IPS-15b (cell line): ENCODE results near the gene GPR146.

Source experiments
- H3K27me3 ChIP-seq: one replicate; pipeline ENCODE4 v1.6.1; 2013; ENCODE audit warnings: low read length; ENCODE audit not compliant: control insufficient read depth, insufficient read depth
- H3K36me3 ChIP-seq: one replicate; pipeline ENCODE4 v1.6.1; 2013; ENCODE audit warnings: low read length; ENCODE audit not compliant: control insufficient read depth, insufficient read depth
- H3K4me1 ChIP-seq: one replicate; pipeline ENCODE4 v1.6.1; 2013; ENCODE audit warnings: mild to moderate bottlenecking, low read length; ENCODE audit not compliant: control insufficient read depth, insufficient read depth
- H3K4me3 ChIP-seq: one replicate; pipeline ENCODE4 v1.5.1; 2013; ENCODE audit warnings: low read depth, low read length
- H3K9ac ChIP-seq: one replicate; pipeline ENCODE4 v1.6.1; 2013; ENCODE audit warnings: low read depth, mild to moderate bottlenecking, low read length
- H3K9me3 ChIP-seq: one replicate; pipeline ENCODE4 v1.6.1; 2013; ENCODE audit warnings: mild to moderate bottlenecking, low read length; ENCODE audit not compliant: control insufficient read depth, insufficient read depth

Gene GPR146

DNA sequence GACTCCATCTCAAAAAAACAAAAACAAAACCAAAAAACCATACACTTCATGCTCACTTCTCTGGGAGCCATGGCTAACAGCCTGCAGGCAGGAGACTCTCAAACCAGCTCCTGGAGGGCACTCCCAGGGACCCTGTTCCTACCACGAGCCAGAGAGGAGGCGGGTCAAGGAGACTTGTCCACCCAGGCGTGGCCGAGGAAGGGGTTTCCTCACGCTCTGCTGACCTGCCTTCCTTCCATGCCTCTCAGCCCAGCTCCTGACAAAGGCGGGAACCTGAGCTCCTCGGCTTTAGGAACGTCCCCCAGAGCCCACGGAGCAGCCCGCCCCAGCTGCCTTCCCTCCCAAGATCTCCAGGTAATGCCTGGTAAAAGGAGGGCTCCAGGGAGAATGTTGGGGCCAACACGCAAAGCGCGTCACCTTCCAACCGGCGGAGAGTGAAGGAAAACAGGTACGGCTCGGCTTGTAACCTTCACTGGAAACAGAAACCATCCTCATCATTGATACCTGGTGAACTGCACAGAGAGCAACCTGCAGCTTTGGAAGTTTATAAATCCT lies 9.5 kb downstream of the GPR146 start:
- H3K4me1 ChIP-seq: no peaks in the 10 kb centered on the region
- no peak overlapping the region for H3K4me3 ChIP-seq
- no peaks in the 10 kb centered on the region for H3K27me3 ChIP-seq
- no peaks in the 10 kb centered on the region for H3K9me3 ChIP-seq
- H3K36me3 ChIP-seq: peaks cover 16% of the 10 kb centered on the region
- no peak overlapping the region for H3K9ac ChIP-seq

DNA sequence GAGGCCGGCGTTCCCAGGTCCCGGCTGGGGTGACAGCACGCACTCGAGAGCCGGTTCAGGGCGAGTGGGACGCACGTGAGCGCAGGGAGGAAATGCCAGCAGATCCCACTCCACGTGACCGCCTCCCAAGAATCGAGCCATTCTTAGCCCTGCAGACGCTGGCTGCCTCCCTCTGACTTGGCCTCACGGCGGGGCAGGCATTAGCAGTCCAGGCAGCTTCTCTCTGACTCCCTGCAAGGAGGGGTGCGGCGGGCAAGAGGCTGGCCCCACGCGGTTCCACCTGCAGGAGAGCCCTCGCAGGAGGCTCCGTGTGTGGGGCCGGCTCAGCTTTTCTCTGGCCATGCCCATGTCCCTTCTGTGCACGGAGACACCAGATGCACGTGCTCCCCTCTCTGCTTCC lies 10.1 kb downstream of the GPR146 start:
- H3K4me3 ChIP-seq: no peak overlapping the region
- no peaks in the 10 kb centered on the region for H3K9me3 ChIP-seq
- H3K27me3 ChIP-seq: no peaks in the 10 kb centered on the region
- no peaks in the 10 kb centered on the region for H3K4me1 ChIP-seq
- H3K9ac ChIP-seq: no peak overlapping the region
- peaks cover 16% of the 10 kb centered on the region for H3K36me3 ChIP-seq

GRCh38 chr7:1054861-1055450 lies 10.6 kb downstream of the GPR146 start:
- Histone ChIP-seq H3K4me1 (no peaks in the 10 kb centered on the region), H3K9ac (no peak overlapping the region), H3K4me3 (no peak overlapping the region), H3K9me3 (no peaks in the 10 kb centered on the region), H3K36me3 (peaks cover 16% of the 10 kb centered on the region), H3K27me3 (no peaks in the 10 kb centered on the region)

DNA sequence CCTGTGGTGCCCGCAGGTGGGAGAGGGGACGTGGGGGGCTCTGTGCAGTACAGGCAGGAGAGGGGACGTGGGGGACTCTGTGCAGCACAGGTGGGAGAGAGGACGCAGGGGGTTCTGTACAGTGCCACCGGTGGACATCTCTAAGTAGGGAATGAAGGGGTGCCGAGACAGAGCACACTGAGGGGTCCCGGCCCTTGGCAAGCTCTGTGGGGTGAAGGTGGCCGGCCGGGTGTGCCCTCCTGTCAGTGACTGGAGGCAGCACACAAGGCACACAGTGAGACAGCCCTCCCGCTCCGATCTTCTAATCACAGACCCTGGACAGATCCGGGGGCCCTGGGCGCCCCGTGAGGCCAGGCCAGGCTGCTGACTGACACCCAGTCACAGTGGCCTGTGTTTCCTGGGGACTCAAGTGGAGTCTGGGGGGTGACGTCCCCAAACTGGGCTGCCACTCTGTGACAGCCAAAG lies 11.2 kb downstream of the GPR146 start:
- Histone ChIP-seq H3K9me3 (no peaks in the 10 kb centered on the region), H3K9ac (no peak overlapping the region), H3K4me3 (no peak overlapping the region), H3K36me3 (peaks cover 16% of the 10 kb centered on the region), H3K27me3 (no peaks in the 10 kb centered on the region), H3K4me1 (peaks cover 3% of the 10 kb centered on the region)

DNA sequence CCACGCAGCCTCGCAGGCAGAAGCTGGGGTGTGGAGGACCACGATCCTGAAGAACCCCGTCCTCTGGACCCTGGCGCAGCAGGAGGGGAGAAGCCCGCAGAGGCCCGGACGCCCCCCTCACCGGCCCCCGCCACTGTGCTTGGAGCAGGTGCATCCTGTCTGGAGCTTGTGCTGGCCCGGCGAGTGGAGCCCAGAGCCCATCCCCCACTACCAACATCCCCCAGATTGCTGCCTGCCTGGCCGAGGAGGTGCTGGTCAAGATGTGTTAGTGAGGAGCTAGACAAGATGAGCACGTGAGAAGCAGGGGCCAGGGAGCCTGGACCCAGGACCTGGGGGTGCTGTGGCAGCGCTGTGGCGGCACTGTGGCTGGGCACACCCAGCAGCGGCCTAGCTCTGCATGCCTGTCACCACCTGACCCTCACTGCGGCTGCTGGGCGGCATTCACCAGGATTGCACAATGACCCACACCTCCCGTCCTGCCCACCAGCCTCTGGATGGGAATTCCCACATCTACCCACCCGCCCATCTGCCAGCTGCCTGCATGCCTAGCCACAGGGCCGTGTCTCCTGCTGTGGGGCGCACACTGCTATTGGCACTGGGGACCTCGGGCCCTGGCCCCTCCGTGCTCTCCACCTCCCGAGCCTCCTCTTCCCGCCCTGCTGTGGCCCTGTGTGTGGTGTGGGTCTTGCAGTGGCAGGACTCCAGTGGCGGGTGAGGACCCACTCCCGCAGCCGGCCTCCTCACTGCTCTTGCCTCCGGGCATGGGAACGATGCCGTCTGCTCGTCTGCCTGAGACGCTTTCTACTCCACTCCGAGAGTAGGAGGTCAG lies 11.8 kb downstream of the GPR146 start:
- no peak overlapping the region for H3K4me3 ChIP-seq
- peaks cover 16% of the 10 kb centered on the region for H3K36me3 ChIP-seq
- H3K27me3 ChIP-seq: no peaks in the 10 kb centered on the region
- H3K9ac ChIP-seq: no peak overlapping the region
- H3K4me1 ChIP-seq: peaks cover 3% of the 10 kb centered on the region
- no peaks in the 10 kb centered on the region for H3K9me3 ChIP-seq

DNA sequence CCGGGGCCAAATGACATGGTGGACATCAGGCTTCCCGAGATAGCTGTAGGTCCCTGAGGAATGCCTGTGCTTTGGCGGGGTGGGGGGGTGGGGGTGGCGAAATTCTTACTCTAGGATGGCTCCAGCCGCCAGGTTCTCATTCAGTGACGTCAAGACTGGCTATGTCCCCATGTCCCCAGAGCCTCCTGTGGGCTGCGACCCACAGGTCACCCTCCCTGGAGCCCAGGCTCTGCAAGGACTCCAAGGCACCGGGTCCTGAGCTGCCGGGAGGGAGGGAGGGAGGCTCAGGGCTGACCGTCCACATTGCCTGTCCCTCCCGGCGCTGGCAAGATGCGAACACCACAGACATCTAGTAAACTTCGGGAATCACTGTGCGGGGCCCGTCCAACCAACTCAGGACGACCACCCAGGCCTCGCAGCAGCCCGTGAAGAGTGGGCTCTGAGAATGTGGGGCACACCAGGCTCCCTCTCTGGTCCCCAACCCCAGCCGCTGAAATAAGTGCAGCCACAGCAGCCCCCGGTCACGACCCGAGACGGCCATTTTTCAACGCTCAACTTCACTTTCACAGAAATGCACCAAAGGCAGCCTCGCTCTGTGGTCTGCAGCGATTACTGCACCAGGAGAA lies 12.6 kb downstream of the GPR146 start:
- no peak overlapping the region for H3K4me3 ChIP-seq
- H3K9me3 ChIP-seq: no peaks in the 10 kb centered on the region
- no peak overlapping the region for H3K9ac ChIP-seq
- H3K27me3 ChIP-seq: no peaks in the 10 kb centered on the region
- H3K36me3 ChIP-seq: peaks cover 16% of the 10 kb centered on the region
- H3K4me1 ChIP-seq: peaks cover 3% of the 10 kb centered on the region

GRCh38 chr7:1057416-1058291 lies 13.3 kb downstream of the GPR146 start:
- peaks cover 3% of the 10 kb centered on the region for H3K4me1 ChIP-seq
- no peaks in the 10 kb centered on the region for H3K27me3 ChIP-seq
- no peaks in the 10 kb centered on the region for H3K9me3 ChIP-seq
- H3K4me3 ChIP-seq: no peak overlapping the region
- no peak overlapping the region for H3K9ac ChIP-seq
- H3K36me3 ChIP-seq: peaks cover 16% of the 10 kb centered on the region

GRCh38 chr7:1058311-1058710 lies 14.0 kb downstream of the GPR146 start:
- Histone ChIP-seq H3K9me3 (no peaks in the 10 kb centered on the region), H3K27me3 (no peaks in the 10 kb centered on the region), H3K36me3 (peaks cover 16% of the 10 kb centered on the region), H3K9ac (no peak overlapping the region), H3K4me3 (no peak overlapping the region), H3K4me1 (peaks cover 3% of the 10 kb centered on the region)

DNA sequence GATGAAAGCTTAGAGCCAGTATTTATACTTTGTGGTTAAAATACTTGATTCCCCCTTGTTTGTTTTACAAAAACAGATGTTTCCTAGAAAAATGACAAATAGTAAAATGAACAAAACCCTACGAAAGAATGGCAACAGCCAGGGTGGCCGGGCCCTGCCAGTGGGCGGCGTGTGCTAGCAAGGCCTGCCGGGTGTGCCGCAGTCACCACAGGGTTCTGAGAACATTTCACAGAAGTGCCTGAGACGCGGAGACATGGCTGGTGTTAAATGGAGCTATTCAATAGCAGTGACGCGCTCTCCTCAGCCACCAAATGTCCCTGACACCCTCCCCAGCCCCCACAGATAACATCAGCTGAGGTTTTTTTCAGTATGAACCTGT lies 14.5 kb downstream of the GPR146 start:
- peaks cover 3% of the 10 kb centered on the region for H3K4me1 ChIP-seq
- H3K27me3 ChIP-seq: no peaks in the 10 kb centered on the region
- peak overlapping the region; percentile 22 for H3K4me3 ChIP-seq
- H3K9me3 ChIP-seq: no peaks in the 10 kb centered on the region
- peaks cover 16% of the 10 kb centered on the region for H3K36me3 ChIP-seq
- H3K9ac ChIP-seq: no peak overlapping the region

DNA sequence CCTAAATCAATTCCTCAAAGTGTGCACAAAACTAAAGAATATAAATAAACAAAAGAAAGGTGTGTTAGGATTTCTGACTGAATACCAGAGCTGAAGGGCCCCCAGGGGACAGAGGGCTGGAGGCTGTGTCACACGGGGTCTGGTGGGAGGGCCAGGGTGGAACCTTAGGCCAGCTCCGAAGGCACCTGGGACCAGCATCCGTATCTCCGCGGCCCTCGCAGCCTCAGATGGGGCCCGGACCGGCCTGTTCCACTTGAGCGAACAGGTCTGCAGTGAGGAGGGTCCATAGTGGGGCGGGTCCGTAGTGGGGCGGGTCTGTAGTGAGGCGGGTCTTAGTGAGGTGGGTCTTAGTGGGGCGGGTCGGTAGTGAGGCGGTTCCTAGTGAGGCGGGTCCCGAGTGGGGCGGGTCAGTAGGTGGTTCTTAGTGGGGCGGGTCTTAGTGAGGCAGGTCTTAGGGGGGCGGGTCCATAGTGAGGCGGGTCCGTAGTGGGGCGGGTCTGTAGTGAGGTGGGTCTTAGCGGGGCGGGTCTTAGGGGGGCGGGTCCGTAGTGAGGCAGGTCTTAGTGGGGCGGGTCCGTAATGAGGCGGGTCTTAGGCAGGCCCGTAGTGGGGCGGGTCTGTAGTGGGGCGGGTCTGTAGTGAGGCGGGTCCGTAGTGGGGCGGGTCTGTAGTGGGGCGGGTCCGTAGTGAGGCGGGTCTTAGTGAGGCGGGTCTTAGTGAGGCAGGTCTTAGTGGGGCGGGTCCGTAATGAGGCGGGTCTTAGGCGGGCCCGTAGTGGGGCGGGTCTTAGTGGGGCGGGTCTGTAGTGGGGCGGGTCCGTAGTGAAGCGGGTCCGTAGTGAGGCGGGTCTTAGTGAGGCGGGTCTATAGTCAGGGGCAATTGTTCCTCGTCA lies 15.1 kb downstream of the GPR146 start:
- H3K9me3 ChIP-seq: no peaks in the 10 kb centered on the region
- H3K36me3 ChIP-seq: peaks cover 9% of the 10 kb centered on the region
- no peak overlapping the region for H3K9ac ChIP-seq
- peak overlapping the region; percentile 22 for H3K4me3 ChIP-seq
- no peaks in the 10 kb centered on the region for H3K27me3 ChIP-seq
- peaks cover 3% of the 10 kb centered on the region for H3K4me1 ChIP-seq
